ENCODE data around the gene TRIO.

TRIO gene

GRCh38 chr5:14112998-14113652 lies 30.0 kb upstream of the TRIO start:
- Histone ChIP-seq H3K27me3 (ENCODE audit: control insufficient read depth, low read length) (peaks cover 13% of the 10 kb centered on the region), H3K4me2 (ENCODE audit: low read length) (no peak overlapping the region), H3K9me3 (ENCODE audit: control insufficient read depth, insufficient read depth, low read length) (no peaks in the 10 kb centered on the region), H3K4me1 (ENCODE audit: control insufficient read depth, low read length) (peaks cover 10% of the 10 kb centered on the region), H4K20me1 (ENCODE audit: control insufficient read depth, insufficient read depth, low read depth, low read length) (no peaks in the 10 kb centered on the region), H3K4me3 (ENCODE audit: low read length) (no peak overlapping the region), H3K9me2 (replicated peaks; ENCODE audit: control insufficient read depth, low read length) (no peaks in the 10 kb centered on the region), H3F3A (ENCODE audit: control insufficient read depth, insufficient read depth) (no peaks in the 10 kb centered on the region), H3K79me2 (ENCODE audit: control insufficient read depth, low read length) (no peaks in the 10 kb centered on the region), H3K36me3 (ENCODE audit: control insufficient read depth, low read length) (no peaks in the 10 kb centered on the region), H3K27ac (ENCODE audit: low read depth, low read length) (no peak overlapping the region)
- TF ChIP-seq EZH2phosphoT487 (IDR thresholded peaks at IDR 0.05; ENCODE audit: borderline replicate concordance, low read length): no peak
- no peak for TF ChIP-seq CTCF (IDR thresholded peaks at IDR 0.05; ENCODE audit: low read depth, low read length, poor library complexity, severe bottlenecking)

GRCh38 chr5:14114615-14115251 lies 28.4 kb upstream of the TRIO start:
- Histone ChIP-seq H3K9me2 (replicated peaks; ENCODE audit: control insufficient read depth, low read length) (no peaks in the 10 kb centered on the region), H3K4me1 (ENCODE audit: control insufficient read depth, low read length) (no peaks in the 10 kb centered on the region), H3K4me3 (ENCODE audit: low read length) (no peak overlapping the region), H3K36me3 (ENCODE audit: control insufficient read depth, low read length) (no peaks in the 10 kb centered on the region), H3F3A (ENCODE audit: control insufficient read depth, insufficient read depth) (no peaks in the 10 kb centered on the region), H3K27ac (ENCODE audit: low read depth, low read length) (no peak overlapping the region), H3K27me3 (ENCODE audit: control insufficient read depth, low read length) (peaks cover 16% of the 10 kb centered on the region; the same call in 1 of the 2 replicates), H4K20me1 (ENCODE audit: control insufficient read depth, insufficient read depth, low read depth, low read length) (no peaks in the 10 kb centered on the region), H3K4me2 (ENCODE audit: low read length) (no peak overlapping the region), H3K79me2 (ENCODE audit: control insufficient read depth, low read length) (no peaks in the 10 kb centered on the region), H3K9me3 (ENCODE audit: control insufficient read depth, insufficient read depth, low read length) (no peaks in the 10 kb centered on the region)
- no peak for TF ChIP-seq CTCF (IDR thresholded peaks at IDR 0.05; ENCODE audit: low read depth, low read length, poor library complexity, severe bottlenecking)
- TF ChIP-seq EZH2phosphoT487 (IDR thresholded peaks at IDR 0.05; ENCODE audit: borderline replicate concordance, low read length): no peak

- H3K9me3 ChIP-seq (ENCODE audit: control insufficient read depth, insufficient read depth, low read length): no peaks in the 10 kb centered on the region
- no peaks in the 10 kb centered on the region for H4K20me1 ChIP-seq (ENCODE audit: control insufficient read depth, insufficient read depth, low read depth, low read length)
- H3K36me3 ChIP-seq (ENCODE audit: control insufficient read depth, low read length): no peaks in the 10 kb centered on the region
- H3F3A ChIP-seq (ENCODE audit: control insufficient read depth, insufficient read depth): no peaks in the 10 kb centered on the region
- H3K79me2 ChIP-seq (ENCODE audit: control insufficient read depth, low read length): no peaks in the 10 kb centered on the region
- no peak for TF ChIP-seq EZH2phosphoT487 (IDR thresholded peaks at IDR 0.05; ENCODE audit: borderline replicate concordance, low read length)
- no peak overlapping the region for H3K4me2 ChIP-seq (ENCODE audit: low read length)
- H3K9me2 ChIP-seq (replicated peaks; ENCODE audit: control insufficient read depth, low read length): no peaks in the 10 kb centered on the region
- H3K4me3 ChIP-seq (ENCODE audit: low read length): no peak overlapping the region
- no peaks in the 10 kb centered on the region for H3K4me1 ChIP-seq (ENCODE audit: control insufficient read depth, low read length)
- no peak overlapping the region for H3K27ac ChIP-seq (ENCODE audit: low read depth, low read length)
- peaks cover 15% of the 10 kb centered on the region; the same call in 1 of the 2 replicates for H3K27me3 ChIP-seq (ENCODE audit: control insufficient read depth, low read length)
These were observed 27.7 kb upstream of the TRIO start for GRCh38 chr5:14115323-14115895.
